Activated CD4-positive, alpha-beta T cell treated with anti-CD3 and anti-CD28 coated beads, Interleukin-2, amount 10 ng/mL, durations not matched to agents 24 days and 14 days (primary cell): ENCODE results near the gene ISCU. TPM values are rescaled to one million over a fixed set of nuclear protein-coding genes. Genes with fewer than 3 reads are reported as not detected.

ENCODE experiments used
- DNase-seq: peaks from one replicate; pipeline ENCODE4 v3.0.0; 2022
- H3K27ac Mint-ChIP-seq: one replicate; pipeline ENCODE4 v1.8.0; 2022; ENCODE audit warnings: mild to moderate bottlenecking, mixed read lengths
- H3K27me3 Mint-ChIP-seq: one replicate; pipeline ENCODE4 v1.8.0; 2022; ENCODE audit warnings: mixed read lengths
- H3K36me3 Mint-ChIP-seq: one replicate; pipeline ENCODE4 v1.8.0; 2022; ENCODE audit warnings: low read depth, mild to moderate bottlenecking, mixed read lengths
- H3K4me1 Mint-ChIP-seq: one replicate; pipeline ENCODE4 v1.8.0; 2021; ENCODE audit warnings: mixed read lengths
- H3K4me3 Mint-ChIP-seq: one replicate; pipeline ENCODE4 v1.8.0; 2022; ENCODE audit warnings: mild to moderate bottlenecking, moderate library complexity, mixed read lengths
- H3K9me3 Mint-ChIP-seq: one replicate; pipeline ENCODE4 v1.8.0; 2021; ENCODE audit warnings: mixed read lengths
- intact Hi-C: fragments of 100-400 bp; cut with micrococcal nuclease; formaldehyde crosslinking; loops from one replicate; pipeline ENCODE4 v1.15.1; 2023
- total RNA-seq: library from RNA; stranded (reverse); gene quantifications from 2 replicates; pipeline ENCODE4 v1.2.3, GENCODE V29; 2022

The ISCU gene
- total RNA-seq, 1 donor from 2014 or later: 61.5 TPM

- peak overlapping the region; percentile 99 for H3K4me3 Mint-ChIP-seq
- H3K27me3 Mint-ChIP-seq: no peaks in the 10 kb centered on the region
- H3K4me1 Mint-ChIP-seq: peaks cover 45% of the 10 kb centered on the region
- peak overlapping the region; percentile 100 for H3K27ac Mint-ChIP-seq
- H3K36me3 Mint-ChIP-seq: peaks cover 33% of the 10 kb centered on the region
- H3K9me3 Mint-ChIP-seq: no peaks in the 10 kb centered on the region
- intact Hi-C loops: no loop called here
- DNase-seq: no peak
These were observed 3.3 kb upstream of the ISCU start for GRCh38 chr12:108559007-108559655.

- Mint-ChIP-seq H3K27me3 (no peaks in the 10 kb centered on the region), H3K4me1 (peaks cover 44% of the 10 kb centered on the region), H3K4me3 (peak overlapping the region; percentile 99), H3K9me3 (no peaks in the 10 kb centered on the region), H3K36me3 (peaks cover 38% of the 10 kb centered on the region), H3K27ac (peak overlapping the region; percentile 100)
- no peak for DNase-seq
- intact Hi-C loops: loop anchor here (2.0 to 5.0 kb wide), 2 partner anchors 393 to 493 kb away; partner anchors contain the start of gene USP30
These were observed 2.6 kb upstream of the ISCU start for GRCh38 chr12:108559748-108560147.

GRCh38 chr12:108560321-108560721 lies 2.1 kb upstream of the ISCU start:
- DNase-seq: no peak
- H3K9me3 Mint-ChIP-seq: no peaks in the 10 kb centered on the region
- H3K4me1 Mint-ChIP-seq: peaks cover 40% of the 10 kb centered on the region
- peaks cover 38% of the 10 kb centered on the region for H3K36me3 Mint-ChIP-seq
- intact Hi-C loops: loop anchor here (2.0 to 5.0 kb wide), 2 partner anchors 392 to 492 kb away; partner anchors contain the start of gene USP30
- H3K27me3 Mint-ChIP-seq: no peaks in the 10 kb centered on the region
- H3K27ac Mint-ChIP-seq: peak overlapping the region; percentile 100
- peak overlapping the region; percentile 99 for H3K4me3 Mint-ChIP-seq

- intact Hi-C loops: loop anchor here (1.0 to 5.0 kb wide), 3 partner anchors 46 to 492 kb away; partner anchors contain the start of genes FICD and USP30
These were observed 1.4 kb upstream of the ISCU start, which contains the start of gene SART3 for GRCh38 chr12:108560752-108561719. Gene SART3, minus strand, starts transcription at chr12:108561173. Its CDS starts 19 bp downstream, at chr12:108561154.

GRCh38 chr12:108561852-108562347 lies 496 bp upstream of the ISCU start:
- Mint-ChIP-seq H3K9me3 (no peaks in the 10 kb centered on the region), H3K27ac (peak overlapping the region; percentile 100), H3K27me3 (no peaks in the 10 kb centered on the region), H3K36me3 (peaks cover 39% of the 10 kb centered on the region), H3K4me3 (peak overlapping the region; percentile 99), H3K4me1 (peaks cover 33% of the 10 kb centered on the region)
- no peak for DNase-seq
- intact Hi-C loops: loop anchor here (1.0 to 5.0 kb wide), 8 partner anchors 47 to 1469 kb away; partner anchors contain the start of genes CORO1C, CRY1, FICD and SSH1

More at GRCh38 chr12:108560752-108561719, 1.4 kb upstream of the ISCU start, which contains the start of gene SART3:
- H3K36me3 Mint-ChIP-seq: peaks cover 37% of the 10 kb centered on the region
- H3K27me3 Mint-ChIP-seq: no peaks in the 10 kb centered on the region
- H3K9me3 Mint-ChIP-seq: no peaks in the 10 kb centered on the region
- H3K4me3 Mint-ChIP-seq: peak within 1 kb of the TSS; percentile 99
- H3K4me1 Mint-ChIP-seq: peaks cover 38% of the 10 kb centered on the region
- peak; percentile 95 for DNase-seq
- peak within 1 kb of the TSS; percentile 100 for H3K27ac Mint-ChIP-seq

GRCh38 chr12:108563136-108563803 lies 874 bp downstream of the ISCU start:
- Mint-ChIP-seq H3K9me3 (no peaks in the 10 kb centered on the region), H3K36me3 (peaks cover 45% of the 10 kb centered on the region), H3K27ac (peak overlapping the region; percentile 100), H3K4me1 (peaks cover 35% of the 10 kb centered on the region), H3K27me3 (no peaks in the 10 kb centered on the region), H3K4me3 (peak overlapping the region; percentile 99)
- intact Hi-C loops: loop anchor here (1.0 to 5.0 kb wide), 10 partner anchors 55 to 1470 kb away; partner anchors contain the start of genes ALKBH2, CRY1, SELPLG and SSH1
- DNase-seq: peak; percentile 96

GRCh38 chr12:108563804-108564151 lies 1.4 kb downstream of the ISCU start:
- H3K4me1 Mint-ChIP-seq: peaks cover 39% of the 10 kb centered on the region
- DNase-seq: no peak

GRCh38 chr12:108564724-108565123 lies 2.3 kb downstream of the ISCU start:
- H3K9me3 Mint-ChIP-seq: no peaks in the 10 kb centered on the region
- H3K4me3 Mint-ChIP-seq: no peak overlapping the region
- DNase-seq: no peak
- no peaks in the 10 kb centered on the region for H3K27me3 Mint-ChIP-seq
- no peak overlapping the region for H3K27ac Mint-ChIP-seq
- intact Hi-C loops: loop anchor here (5.0 kb wide), 1 partner anchor 388 kb away; no protein-coding TSS in a partner anchor
- peaks cover 54% of the 10 kb centered on the region for H3K36me3 Mint-ChIP-seq
- peaks cover 39% of the 10 kb centered on the region for H3K4me1 Mint-ChIP-seq

More at GRCh38 chr12:108563804-108564151, 1.4 kb downstream of the ISCU start:
- Mint-ChIP-seq H3K36me3 (peaks cover 48% of the 10 kb centered on the region), H3K27ac (peak overlapping the region; percentile 100), H3K9me3 (no peaks in the 10 kb centered on the region), H3K27me3 (no peaks in the 10 kb centered on the region), H3K4me3 (peak overlapping the region; percentile 99)
- intact Hi-C loops: loop anchor here (1.0 to 5.0 kb wide), 10 partner anchors 55 to 1471 kb away; partner anchors contain the start of genes ALKBH2, CRY1, SELPLG and SSH1

- Mint-ChIP-seq H3K27me3 (no peaks in the 10 kb centered on the region), H3K9me3 (no peaks in the 10 kb centered on the region), H3K27ac (no peak overlapping the region), H3K36me3 (peaks cover 54% of the 10 kb centered on the region), H3K4me3 (no peak overlapping the region), H3K4me1 (peaks cover 36% of the 10 kb centered on the region)
- intact Hi-C loops: no loop called here
- no peak for DNase-seq
These were observed 2.8 kb downstream of the ISCU start for GRCh38 chr12:108565146-108565545.

GRCh38 chr12:108565976-108566375 lies 3.6 kb downstream of the ISCU start:
- H3K4me3 Mint-ChIP-seq: no peak overlapping the region
- peaks cover 59% of the 10 kb centered on the region for H3K36me3 Mint-ChIP-seq
- intact Hi-C loops: no loop called here
- no peak for DNase-seq
- H3K27ac Mint-ChIP-seq: no peak overlapping the region
- H3K4me1 Mint-ChIP-seq: peaks cover 41% of the 10 kb centered on the region
- no peaks in the 10 kb centered on the region for H3K27me3 Mint-ChIP-seq
- no peaks in the 10 kb centered on the region for H3K9me3 Mint-ChIP-seq

- H3K4me1 Mint-ChIP-seq: peaks cover 41% of the 10 kb centered on the region
- H3K36me3 Mint-ChIP-seq: peaks cover 59% of the 10 kb centered on the region
- H3K27ac Mint-ChIP-seq: no peak overlapping the region
- no peaks in the 10 kb centered on the region for H3K27me3 Mint-ChIP-seq
- H3K4me3 Mint-ChIP-seq: no peak overlapping the region
- intact Hi-C loops: no loop called here
- DNase-seq: no peak
- H3K9me3 Mint-ChIP-seq: no peaks in the 10 kb centered on the region
These were observed 4.1 kb downstream of the ISCU start for GRCh38 chr12:108566452-108566851.

GRCh38 chr12:108567406-108568337 lies 5.3 kb downstream of the ISCU start:
- H3K36me3 Mint-ChIP-seq: peaks cover 59% of the 10 kb centered on the region
- no peaks in the 10 kb centered on the region for H3K9me3 Mint-ChIP-seq
- intact Hi-C loops: loop anchor here (1.0 to 2.0 kb wide), 2 partner anchors 50 to 121 kb away; no protein-coding TSS in a partner anchor
- no peaks in the 10 kb centered on the region for H3K27me3 Mint-ChIP-seq
- peaks cover 42% of the 10 kb centered on the region for H3K4me1 Mint-ChIP-seq
- peak overlapping the region; percentile 78 for H3K4me3 Mint-ChIP-seq
- DNase-seq: no peak
- H3K27ac Mint-ChIP-seq: peak overlapping the region; percentile 91
